PC-9 (cell line): ENCODE data around the gene TXLNA. TPM values are rescaled to one million over a fixed set of nuclear protein-coding genes. Genes with fewer than 3 reads are reported as not detected.

Experiments
- BruUV-seq: library from RNA; stranded (reverse); fragments of 400-500 nt; replicated peaks from 2 replicates; lab custom pipeline; 2021; lab: Mats Ljungman, UMichigan
- CTCF ChIA-PET: fragments of 300-600 bp; sonication (Branson Sonifier 250); formaldehyde crosslinking; loops from one replicate; lab custom pipeline; 2022; ENCODE audit warnings: antibody characterized with exemption; lab: Charles Lee
- POLR2A ChIA-PET: fragments of 300-600 bp; sonication (Branson Sonifier 250); formaldehyde crosslinking; loops from one replicate; lab custom pipeline; 2022; ENCODE audit warnings: antibody characterized with exemption; ENCODE audit not compliant: unreplicated experiment; lab: Charles Lee
- DNase-seq, 2 experiments: peaks; one replicate each; pipeline versions ENCODE4 v3.0.0 to v3.0.0-alpha.2; 2015 to 2022; ENCODE audit warnings: mixed read lengths in 1 of 2
- H2AFZ ChIP-seq: fragments of 200-600 bp; sonication (generic); 2 replicates; pipeline ENCODE4 v1.8.1; 2017; ENCODE audit warnings: antibody characterized with exemption
- H3F3A ChIP-seq: fragments of 200-600 bp; sonication (generic); 2 replicates; pipeline ENCODE4 v1.8.1; 2017; ENCODE audit warnings: antibody characterized with exemption, mild to moderate bottlenecking, low read depth; ENCODE audit not compliant: insufficient read depth
- H3K27ac ChIP-seq: fragments of 200-600 bp; sonication (generic); 2 replicates; pipeline ENCODE4 v1.6.1; 2016; ENCODE audit warnings: mixed run types
- H3K27me3 ChIP-seq: fragments of 200-600 bp; sonication (generic); 2 replicates; pipeline ENCODE4 v1.6.1; 2016; ENCODE audit warnings: low read depth, mixed run types; ENCODE audit not compliant: insufficient read depth
- H3K36me3 ChIP-seq: fragments of 200-600 bp; sonication (generic); 2 replicates; pipeline ENCODE4 v1.6.1; 2016; ENCODE audit warnings: low read depth, mixed run types
- H3K4me1 ChIP-seq: fragments of 200-600 bp; sonication (generic); replicated peaks from 2 replicates; pipeline ENCODE4 v1.6.1; 2016; ENCODE audit warnings: mixed run types; ENCODE audit not compliant: insufficient read depth
- H3K4me2 ChIP-seq: fragments of 200-600 bp; sonication (generic); 2 replicates; pipeline ENCODE4 v1.6.1; 2017; ENCODE audit warnings: mixed run types
- H3K4me3 ChIP-seq: fragments of 200-600 bp; sonication (generic); 2 replicates; pipeline ENCODE4 v1.6.1; 2016; ENCODE audit warnings: mixed run types
- H3K79me2 ChIP-seq: fragments of 200-600 bp; sonication (generic); 2 replicates; pipeline ENCODE4 v1.6.1; 2017; ENCODE audit warnings: low read depth, mixed run types
- H3K9me2 ChIP-seq: fragments of 200-600 bp; sonication (generic); 2 replicates; pipeline ENCODE4 v1.8.1; 2017; ENCODE audit warnings: mild to moderate bottlenecking; ENCODE audit not compliant: insufficient read depth
- H3K9me3 ChIP-seq: fragments of 200-600 bp; sonication (generic); 2 replicates; pipeline ENCODE4 v1.8.1; 2016; ENCODE audit warnings: low read depth; ENCODE audit not compliant: insufficient read depth
- H4K20me1 ChIP-seq: fragments of 200-600 bp; sonication (generic); 2 replicates; pipeline ENCODE4 v1.8.1; 2017; ENCODE audit not compliant: insufficient read depth
- EZH2 ChIP-seq: fragments of 200-600 bp; sonication (generic); IDR thresholded peaks from 2 replicates; pipeline ENCODE4 v1.8.0; 2017; ENCODE audit warnings: antibody characterized with exemption, low read depth
- intact Hi-C: fragments of 100-400 bp; cut with micrococcal nuclease; formaldehyde crosslinking; loops from one replicate; pipeline ENCODE4 v1.10.0; 2022; ENCODE audit not compliant: unreplicated experiment
- total RNA-seq: library from RNA; stranded (reverse); gene quantifications from 2 replicates; pipeline ENCODE4 v1.2.3, GENCODE V29; 2021
- TF ChIP-seq, protein P1 (sequence below): fragments of 200-600 bp; sonication (generic); conservative IDR thresholded peaks from 2 replicates; pipeline ENCODE4 v1.6.1; 2017; ENCODE audit warnings: mixed run types, antibody characterized with exemption, mild to moderate bottlenecking, moderate library complexity

Gene TXLNA
- total RNA-seq, 1 experiment from 2014 or later: 45.8 TPM

DNA sequence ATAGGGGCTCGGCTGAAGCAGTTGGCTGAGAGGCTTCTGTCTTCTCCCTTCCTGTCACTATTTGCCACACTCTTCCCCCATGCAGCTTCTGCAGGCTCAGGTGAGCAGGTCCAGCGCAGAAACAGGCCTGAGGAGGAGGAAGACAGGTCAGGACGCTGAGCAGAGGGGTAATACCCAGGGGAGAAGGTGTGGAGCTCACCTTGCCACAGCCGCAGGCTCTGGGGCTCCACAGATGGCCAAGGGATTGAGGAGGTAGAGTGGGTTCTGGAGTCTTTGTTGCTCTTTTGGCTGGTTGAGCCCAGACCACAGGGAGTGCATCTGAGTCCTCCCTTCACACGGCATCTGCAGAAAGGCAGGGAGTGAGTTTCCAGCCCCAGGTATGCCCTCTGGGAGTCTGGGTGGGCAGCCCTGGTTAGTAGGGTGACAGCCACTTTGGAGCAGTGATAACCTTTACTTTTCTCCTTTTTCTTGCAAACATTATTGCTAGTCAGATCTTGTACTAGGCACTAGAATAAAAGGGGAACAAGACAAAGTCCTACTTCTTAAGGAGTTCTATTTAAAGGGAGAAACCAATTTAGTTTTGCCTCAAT is 52.5 kb downstream of the TXLNA start:
- Histone ChIP-seq H3K27ac (no peak overlapping the region), H2AFZ (no peak overlapping the region), H3K4me1 (peaks cover 16% of the 10 kb centered on the region), H3K27me3 (no peaks in the 10 kb centered on the region), H3K79me2 (no peaks in the 10 kb centered on the region), H3K4me2 (no peak overlapping the region), H3F3A (peaks cover 61% of the 10 kb centered on the region), H4K20me1 (peaks cover 11% of the 10 kb centered on the region; the same call in 1 of the 2 replicates), H3K36me3 (peaks cover 28% of the 10 kb centered on the region), H3K4me3 (no peak overlapping the region), H3K9me3 (no peaks in the 10 kb centered on the region), H3K9me2 (no peaks in the 10 kb centered on the region)
- intact Hi-C loops: no loop called here
- POLR2A ChIA-PET: interaction anchor here (0.6 kb wide), 1 partner anchor 103 kb away, joined by 7 read pairs; no protein-coding TSS in a partner anchor
- DNase-seq: no peak
- BruUV-seq: no TSS peak
- CTCF ChIA-PET: no interaction called here
- TF ChIP-seq, protein P1, sequence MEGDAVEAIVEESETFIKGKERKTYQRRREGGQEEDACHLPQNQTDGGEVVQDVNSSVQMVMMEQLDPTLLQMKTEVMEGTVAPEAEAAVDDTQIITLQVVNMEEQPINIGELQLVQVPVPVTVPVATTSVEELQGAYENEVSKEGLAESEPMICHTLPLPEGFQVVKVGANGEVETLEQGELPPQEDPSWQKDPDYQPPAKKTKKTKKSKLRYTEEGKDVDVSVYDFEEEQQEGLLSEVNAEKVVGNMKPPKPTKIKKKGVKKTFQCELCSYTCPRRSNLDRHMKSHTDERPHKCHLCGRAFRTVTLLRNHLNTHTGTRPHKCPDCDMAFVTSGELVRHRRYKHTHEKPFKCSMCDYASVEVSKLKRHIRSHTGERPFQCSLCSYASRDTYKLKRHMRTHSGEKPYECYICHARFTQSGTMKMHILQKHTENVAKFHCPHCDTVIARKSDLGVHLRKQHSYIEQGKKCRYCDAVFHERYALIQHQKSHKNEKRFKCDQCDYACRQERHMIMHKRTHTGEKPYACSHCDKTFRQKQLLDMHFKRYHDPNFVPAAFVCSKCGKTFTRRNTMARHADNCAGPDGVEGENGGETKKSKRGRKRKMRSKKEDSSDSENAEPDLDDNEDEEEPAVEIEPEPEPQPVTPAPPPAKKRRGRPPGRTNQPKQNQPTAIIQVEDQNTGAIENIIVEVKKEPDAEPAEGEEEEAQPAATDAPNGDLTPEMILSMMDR: no peak
- TF ChIP-seq EZH2: no peak

DNA sequence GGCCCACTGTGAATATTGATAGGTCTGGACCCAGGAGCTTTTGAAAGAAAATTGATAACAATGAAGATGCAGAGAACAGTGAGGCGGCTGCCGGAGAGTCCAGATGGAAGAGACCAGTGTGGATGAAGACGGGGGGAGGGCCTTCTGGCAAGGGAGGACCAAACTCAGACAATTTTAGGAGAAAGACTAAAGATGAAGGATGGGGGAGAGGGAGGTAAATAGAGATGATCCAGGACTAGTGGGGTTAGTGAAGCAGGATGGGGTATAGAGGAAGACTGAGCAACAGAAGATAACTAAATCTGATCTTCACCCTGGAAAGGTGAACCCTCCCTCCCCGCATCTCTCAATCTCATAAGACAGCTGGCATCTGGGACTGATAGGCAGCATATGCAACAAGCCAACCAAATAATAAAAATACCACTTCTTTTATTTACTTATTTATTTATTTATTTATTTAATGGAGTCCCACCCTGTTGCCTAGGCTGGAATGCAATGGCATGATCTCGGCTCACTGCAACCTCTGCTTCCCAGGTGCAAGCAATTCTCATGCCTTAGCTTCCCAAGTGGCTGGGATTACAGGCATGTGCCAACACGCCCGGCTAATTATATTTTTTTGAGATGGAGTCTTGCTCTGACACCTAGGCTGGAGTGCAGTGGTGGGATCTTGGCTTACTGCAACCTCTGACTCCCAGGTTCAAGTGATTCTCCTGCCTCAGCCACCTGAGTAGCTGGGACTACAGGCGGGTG is 53.3 kb downstream of the TXLNA start:
- no peak for TF ChIP-seq EZH2
- TF ChIP-seq, protein P1: no peak
- no peak overlapping the region for H3K27ac ChIP-seq
- POLR2A ChIA-PET: interaction anchor here (0.6 kb wide), 1 partner anchor 103 kb away, joined by 7 read pairs; no protein-coding TSS in a partner anchor
- peaks cover 16% of the 10 kb centered on the region for H3K4me1 ChIP-seq
- no peaks in the 10 kb centered on the region for H3K79me2 ChIP-seq
- H3F3A ChIP-seq: peaks cover 63% of the 10 kb centered on the region
- H3K9me3 ChIP-seq: no peaks in the 10 kb centered on the region
- intact Hi-C loops: no loop called here
- H3K4me2 ChIP-seq: no peak overlapping the region
- H4K20me1 ChIP-seq: 0 out of 2 replicates have a peak, but pooled peaks cover 9% of the 10 kb centered on the region
- DNase-seq: no peak
- no peak overlapping the region for H2AFZ ChIP-seq
- H3K9me2 ChIP-seq: no peaks in the 10 kb centered on the region
- no peak overlapping the region for H3K4me3 ChIP-seq
- peaks cover 22% of the 10 kb centered on the region for H3K36me3 ChIP-seq
- no TSS peak for BruUV-seq
- H3K27me3 ChIP-seq: no peaks in the 10 kb centered on the region
- CTCF ChIA-PET: no interaction called here

DNA sequence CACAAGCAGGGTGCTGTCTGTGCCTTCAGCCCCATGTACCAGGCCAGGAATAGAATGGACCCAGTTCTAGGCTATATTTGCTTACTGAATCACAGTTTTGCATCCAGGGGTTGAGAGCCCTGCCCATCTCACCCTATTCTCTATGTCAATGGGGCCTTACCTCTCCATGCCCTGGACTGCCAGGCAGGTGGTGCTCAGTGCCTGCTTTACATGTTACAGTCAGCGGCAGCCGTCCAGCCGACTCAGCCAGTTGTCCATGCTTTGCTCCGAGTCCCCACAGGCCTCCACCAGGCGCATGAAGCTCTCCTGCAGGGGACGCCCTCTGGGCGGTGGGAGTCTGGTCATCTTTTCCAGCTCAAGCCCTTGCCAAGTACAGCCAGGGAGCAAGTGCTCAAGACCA is 55.3 kb downstream of the TXLNA start:
- H3K9me2 ChIP-seq: no peaks in the 10 kb centered on the region
- no peak overlapping the region for H3K4me3 ChIP-seq
- intact Hi-C loops: no loop called here
- H3K79me2 ChIP-seq: no peaks in the 10 kb centered on the region
- H3K9me3 ChIP-seq: no peaks in the 10 kb centered on the region
- H3K4me2 ChIP-seq: no peak overlapping the region
- ChIA-PET POLR2A (no interaction called here), CTCF (no interaction called here)
- H3F3A ChIP-seq: peaks cover 55% of the 10 kb centered on the region
- H4K20me1 ChIP-seq: no peaks in the 10 kb centered on the region
- no peak overlapping the region for H2AFZ ChIP-seq
- peaks cover 16% of the 10 kb centered on the region for H3K4me1 ChIP-seq
- TF ChIP-seq EZH2: no peak
- TF ChIP-seq, protein P1: no peak
- no peak overlapping the region for H3K27ac ChIP-seq
- peaks cover 4% of the 10 kb centered on the region; the same call in 1 of the 2 replicates for H3K36me3 ChIP-seq
- no peak for DNase-seq
- BruUV-seq: no TSS peak
- no peaks in the 10 kb centered on the region for H3K27me3 ChIP-seq
